Activated naive CD8-positive, alpha-beta T cell (primary cell): ENCODE data around the gene BTG1.

Source experiments
- H3K27ac Mint-ChIP-seq: one replicate; pipeline ENCODE4 v1.8.0; 2021; ENCODE audit warnings: mixed read lengths
- H3K27me3 Mint-ChIP-seq: one replicate; pipeline ENCODE4 v1.8.0; 2021; ENCODE audit warnings: mixed read lengths
- H3K36me3 Mint-ChIP-seq: one replicate; pipeline ENCODE4 v1.8.0; 2021; ENCODE audit warnings: mixed read lengths
- H3K4me1 Mint-ChIP-seq: one replicate; pipeline ENCODE4 v1.8.0; 2021; ENCODE audit warnings: low read depth, mixed read lengths
- H3K4me3 Mint-ChIP-seq: one replicate; pipeline ENCODE4 v1.8.0; 2021; ENCODE audit warnings: mild to moderate bottlenecking, mixed read lengths
- H3K9me3 Mint-ChIP-seq: one replicate; pipeline ENCODE4 v1.8.0; 2021; ENCODE audit warnings: low read depth, mixed read lengths

BTG1 gene

GRCh38 chr12:92145731-92146496, at the start of gene BTG1:
TSS of gene BTG1 (minus strand) at chr12:92145846. CDS start at chr12:92145535, 311 bp downstream.
- no peaks in the 10 kb centered on the region for H3K27me3 Mint-ChIP-seq
- H3K27ac Mint-ChIP-seq = peak within 1 kb of the TSS; percentile 99
- peak within 1 kb of the TSS; percentile 93 for H3K4me3 Mint-ChIP-seq
- H3K4me1 Mint-ChIP-seq = peaks cover 35% of the 10 kb centered on the region
- peaks cover 20% of the 10 kb centered on the region for H3K36me3 Mint-ChIP-seq
- H3K9me3 Mint-ChIP-seq = no peaks in the 10 kb centered on the region

DNA sequence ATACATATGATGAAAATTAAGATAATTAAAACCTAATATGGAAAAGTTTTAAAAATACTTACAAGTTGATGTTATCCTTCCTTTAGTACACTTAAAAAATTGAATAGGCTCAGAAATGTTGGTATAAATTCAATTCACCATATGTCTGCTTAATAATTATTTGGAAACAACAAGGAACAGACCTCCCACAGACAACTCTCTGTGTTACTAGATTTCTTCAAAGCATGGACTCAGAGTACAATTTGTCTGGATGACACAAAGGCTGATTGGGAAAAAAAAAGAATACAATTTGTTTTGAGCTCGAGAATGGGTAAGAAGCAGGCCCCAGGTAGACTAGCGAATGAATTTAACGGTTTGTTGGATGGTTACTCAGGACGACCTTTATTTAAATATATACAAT, 48.9 kb upstream of the BTG1 start:
- Mint-ChIP-seq H3K4me1 (peaks cover 5% of the 10 kb centered on the region), H3K27me3 (no peaks in the 10 kb centered on the region)

DNA sequence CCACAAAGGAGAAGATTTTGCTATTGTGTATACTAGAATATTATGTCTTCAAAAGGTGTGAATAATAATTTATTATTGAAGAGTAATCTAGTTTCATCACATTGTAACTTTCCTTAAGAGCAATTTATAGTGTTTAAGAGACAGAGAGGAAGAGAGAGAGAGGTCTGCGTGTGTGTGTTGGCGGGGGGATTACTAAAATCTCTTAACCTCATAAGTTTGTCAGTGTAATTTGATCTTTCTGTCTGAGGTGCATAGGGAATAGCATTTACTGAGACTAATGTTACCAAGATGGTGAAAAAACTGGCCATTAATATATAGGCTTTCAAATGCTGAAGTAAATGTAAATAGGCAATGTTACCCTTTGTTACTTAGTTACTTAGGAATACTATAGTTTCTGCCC, 48.2 kb upstream of the BTG1 start:
- Mint-ChIP-seq H3K4me3 (no peak overlapping the region), H3K36me3 (peaks cover 8% of the 10 kb centered on the region), H3K27me3 (no peaks in the 10 kb centered on the region), H3K9me3 (peaks cover 5% of the 10 kb centered on the region), H3K27ac (no peak overlapping the region), H3K4me1 (peaks cover 7% of the 10 kb centered on the region)

More for the DNA sequence above, 48.9 kb upstream of the BTG1 start:
- Mint-ChIP-seq H3K9me3 (peaks cover 5% of the 10 kb centered on the region), H3K36me3 (peaks cover 10% of the 10 kb centered on the region), H3K27ac (no peak overlapping the region), H3K4me3 (no peak overlapping the region)

DNA sequence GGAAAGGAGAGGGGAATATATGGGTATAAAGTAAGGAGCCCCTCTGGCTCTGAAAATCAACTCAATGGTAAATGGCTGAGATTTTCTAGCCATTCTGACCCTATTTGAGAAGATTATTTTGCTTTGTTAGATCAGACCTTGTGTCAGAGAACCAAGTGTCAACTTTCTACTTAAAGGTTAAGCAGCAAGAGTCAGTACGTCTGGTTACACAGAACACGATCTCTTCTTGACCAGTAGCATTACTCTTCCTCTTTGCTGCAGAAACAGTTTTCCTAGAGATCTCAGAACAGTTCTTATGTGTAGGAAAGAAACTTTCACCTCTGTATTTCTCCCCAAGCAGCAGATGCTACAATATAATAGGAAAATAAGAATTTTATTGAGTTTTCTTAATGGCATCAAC, 47.4 kb upstream of the BTG1 start:
- H3K4me3 Mint-ChIP-seq = no peak overlapping the region
- H3K27ac Mint-ChIP-seq = no peak overlapping the region
- peaks cover 8% of the 10 kb centered on the region for H3K36me3 Mint-ChIP-seq
- peaks cover 10% of the 10 kb centered on the region for H3K4me1 Mint-ChIP-seq
- peaks cover 5% of the 10 kb centered on the region for H3K9me3 Mint-ChIP-seq
- no peaks in the 10 kb centered on the region for H3K27me3 Mint-ChIP-seq

DNA sequence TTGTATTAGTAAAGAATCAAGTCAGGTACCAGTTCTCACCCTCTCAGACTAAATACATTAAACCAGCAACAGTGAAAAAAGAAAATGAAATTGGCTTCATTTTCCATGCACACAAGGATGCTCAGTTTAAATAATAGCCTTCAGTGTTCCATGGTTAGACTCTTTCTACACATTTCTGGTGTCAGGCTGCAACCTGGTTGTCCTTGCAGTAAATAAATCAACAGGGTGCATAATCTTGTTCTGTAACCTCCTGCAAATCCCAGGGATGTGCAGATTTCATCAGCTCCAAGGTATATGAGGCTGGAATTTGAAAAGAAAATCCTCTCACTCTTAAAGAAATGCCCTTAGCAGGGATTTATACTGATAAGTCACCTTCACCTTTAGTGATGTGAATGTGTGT, 46.7 kb upstream of the BTG1 start:
- Mint-ChIP-seq H3K4me1 (peaks cover 16% of the 10 kb centered on the region), H3K36me3 (peaks cover 8% of the 10 kb centered on the region), H3K27ac (no peak overlapping the region), H3K9me3 (peaks cover 5% of the 10 kb centered on the region), H3K4me3 (no peak overlapping the region), H3K27me3 (no peaks in the 10 kb centered on the region)

DNA sequence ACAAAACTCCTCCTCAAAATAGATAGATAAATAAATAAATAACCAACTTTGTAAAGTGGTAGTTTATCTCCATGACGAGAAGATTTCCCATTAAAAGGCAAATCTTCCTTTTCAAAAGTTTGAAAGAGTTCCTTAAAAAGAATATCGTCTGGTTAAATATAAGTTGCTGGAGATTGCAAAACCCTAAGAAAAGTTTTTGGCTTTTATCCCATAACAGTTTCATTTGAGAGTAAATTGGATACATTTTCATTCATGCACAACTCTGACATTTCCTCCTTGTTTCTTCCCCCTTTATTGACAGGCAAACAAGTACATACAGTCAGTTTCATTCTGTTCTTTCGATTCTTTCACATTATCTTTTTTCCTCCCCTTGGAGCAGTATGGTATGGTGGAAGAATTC, 45.4 kb upstream of the BTG1 start:
- Mint-ChIP-seq H3K27ac (no peak overlapping the region), H3K9me3 (no peaks in the 10 kb centered on the region), H3K27me3 (no peaks in the 10 kb centered on the region), H3K4me3 (no peak overlapping the region), H3K4me1 (peaks cover 29% of the 10 kb centered on the region), H3K36me3 (no peaks in the 10 kb centered on the region)

- no peak overlapping the region for H3K4me3 Mint-ChIP-seq
- H3K27ac Mint-ChIP-seq = peak overlapping the region; percentile 22
- H3K9me3 Mint-ChIP-seq = no peaks in the 10 kb centered on the region
- H3K36me3 Mint-ChIP-seq = no peaks in the 10 kb centered on the region
- H3K4me1 Mint-ChIP-seq = peaks cover 53% of the 10 kb centered on the region
- no peaks in the 10 kb centered on the region for H3K27me3 Mint-ChIP-seq
Observed at GRCh38 chr12:92188517-92189188, 43.0 kb upstream of the BTG1 start.

- Mint-ChIP-seq H3K4me1 (peaks cover 59% of the 10 kb centered on the region), H3K4me3 (peak overlapping the region; percentile 83), H3K27ac (peak overlapping the region; percentile 93), H3K27me3 (no peaks in the 10 kb centered on the region), H3K36me3 (peaks cover 4% of the 10 kb centered on the region), H3K9me3 (no peaks in the 10 kb centered on the region)
Observed at GRCh38 chr12:92186038-92186470, 40.4 kb upstream of the BTG1 start.

DNA sequence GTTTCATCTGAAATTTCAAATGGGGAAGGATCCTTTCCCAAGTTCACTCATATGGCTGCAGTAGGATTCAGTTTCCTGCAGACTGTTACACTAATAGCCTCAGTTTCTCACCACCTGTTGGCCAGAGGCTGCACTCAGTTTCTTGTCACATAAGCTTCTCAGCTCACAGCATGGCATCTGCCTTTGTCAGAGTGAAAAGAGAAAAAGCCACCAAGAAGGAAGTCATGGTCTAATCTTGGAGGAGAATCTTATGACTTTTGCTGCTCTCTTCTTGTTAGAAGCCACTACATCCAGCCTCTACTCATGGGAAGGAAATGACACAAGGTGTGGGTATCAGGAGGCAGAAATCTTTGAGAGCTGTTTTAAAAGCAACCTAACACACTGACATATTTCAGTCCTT, 39.4 kb upstream of the BTG1 start:
- peak overlapping the region; percentile 74 for H3K27ac Mint-ChIP-seq
- peaks cover 59% of the 10 kb centered on the region for H3K4me1 Mint-ChIP-seq
- H3K36me3 Mint-ChIP-seq = peaks cover 4% of the 10 kb centered on the region
- H3K9me3 Mint-ChIP-seq = no peaks in the 10 kb centered on the region
- H3K27me3 Mint-ChIP-seq = no peaks in the 10 kb centered on the region
- H3K4me3 Mint-ChIP-seq = peak overlapping the region; percentile 83

GRCh38 chr12:92183575-92183974, 37.9 kb upstream of the BTG1 start:
- Mint-ChIP-seq H3K27me3 (no peaks in the 10 kb centered on the region), H3K9me3 (no peaks in the 10 kb centered on the region), H3K4me3 (no peak overlapping the region), H3K27ac (no peak overlapping the region), H3K36me3 (peaks cover 4% of the 10 kb centered on the region), H3K4me1 (peaks cover 53% of the 10 kb centered on the region)

- no peaks in the 10 kb centered on the region for H3K27me3 Mint-ChIP-seq
- H3K9me3 Mint-ChIP-seq = no peaks in the 10 kb centered on the region
- peaks cover 9% of the 10 kb centered on the region for H3K4me1 Mint-ChIP-seq
- H3K4me3 Mint-ChIP-seq = no peak overlapping the region
- H3K27ac Mint-ChIP-seq = no peak overlapping the region
- peaks cover 7% of the 10 kb centered on the region for H3K36me3 Mint-ChIP-seq
Observed at GRCh38 chr12:92178340-92178739, 32.7 kb upstream of the BTG1 start.

GRCh38 chr12:92176646-92177045, 31.0 kb upstream of the BTG1 start:
- H3K36me3 Mint-ChIP-seq = peaks cover 3% of the 10 kb centered on the region
- no peaks in the 10 kb centered on the region for H3K27me3 Mint-ChIP-seq
- no peaks in the 10 kb centered on the region for H3K9me3 Mint-ChIP-seq
- H3K4me3 Mint-ChIP-seq = no peak overlapping the region
- no peak overlapping the region for H3K27ac Mint-ChIP-seq
- peaks cover 14% of the 10 kb centered on the region for H3K4me1 Mint-ChIP-seq

DNA sequence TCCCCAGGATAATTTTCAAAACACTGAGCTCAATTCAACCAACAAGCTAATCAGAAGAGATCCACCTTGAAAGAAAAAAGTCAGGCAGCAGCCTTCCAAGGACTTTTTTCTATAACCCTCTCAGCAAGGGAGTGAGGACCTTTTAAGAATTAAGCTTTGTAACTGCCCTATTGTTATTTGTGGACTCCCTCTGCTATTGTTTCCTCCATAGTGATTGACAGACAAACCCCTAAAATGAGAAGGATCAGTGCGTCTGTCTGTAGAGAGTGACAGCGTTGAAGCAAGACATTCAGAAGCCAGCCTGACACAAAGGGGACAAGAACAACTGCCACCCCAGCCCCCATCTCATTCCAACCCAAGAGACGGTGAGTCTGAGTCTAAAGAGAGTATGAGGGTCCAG, 30.3 kb upstream of the BTG1 start:
- H3K36me3 Mint-ChIP-seq = peaks cover 3% of the 10 kb centered on the region
- H3K4me3 Mint-ChIP-seq = no peak overlapping the region
- H3K4me1 Mint-ChIP-seq = peaks cover 14% of the 10 kb centered on the region
- H3K27ac Mint-ChIP-seq = no peak overlapping the region
- H3K9me3 Mint-ChIP-seq = no peaks in the 10 kb centered on the region
- no peaks in the 10 kb centered on the region for H3K27me3 Mint-ChIP-seq

GRCh38 chr12:92170050-92170449, 24.4 kb upstream of the BTG1 start:
- Mint-ChIP-seq H3K27me3 (no peaks in the 10 kb centered on the region), H3K4me3 (no peak overlapping the region), H3K9me3 (no peaks in the 10 kb centered on the region), H3K36me3 (peaks cover 2% of the 10 kb centered on the region), H3K4me1 (peaks cover 30% of the 10 kb centered on the region), H3K27ac (no peak overlapping the region)

DNA sequence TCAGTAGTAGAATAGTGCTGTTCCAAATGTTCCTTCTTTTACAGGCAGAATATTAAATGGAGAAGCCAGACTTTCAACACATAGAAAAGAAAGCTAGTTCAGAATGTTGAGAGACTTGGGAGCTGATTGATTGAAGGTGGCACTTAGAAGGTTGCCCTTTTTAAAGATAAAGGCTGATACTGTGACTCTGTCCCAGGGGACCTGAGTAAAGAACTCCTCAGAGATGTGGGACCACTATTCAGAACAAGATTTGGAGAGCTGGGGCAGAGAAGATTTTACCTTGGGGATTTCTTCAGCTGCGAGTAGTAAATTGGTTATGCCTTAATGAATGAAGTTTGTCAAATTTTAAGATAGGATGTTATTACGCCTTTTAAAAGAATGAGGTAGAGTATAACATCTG, 21.4 kb upstream of the BTG1 start:
- H3K27ac Mint-ChIP-seq = no peak overlapping the region
- H3K36me3 Mint-ChIP-seq = peaks cover 2% of the 10 kb centered on the region
- peaks cover 38% of the 10 kb centered on the region for H3K4me1 Mint-ChIP-seq
- H3K27me3 Mint-ChIP-seq = no peaks in the 10 kb centered on the region
- no peaks in the 10 kb centered on the region for H3K9me3 Mint-ChIP-seq
- H3K4me3 Mint-ChIP-seq = no peak overlapping the region
